H1 (cell line): Measurements from ENCODE around the gene C17orf107. TPM values are rescaled to one million over a fixed set of nuclear protein-coding genes. Genes with fewer than 3 reads are reported as not detected.

Source experiments
- CTCF ChIA-PET: fragments of 300-600 bp; sonication (Branson Sonifier 250); formaldehyde crosslinking; loops from one replicate; lab custom pipeline; 2021; ENCODE audit not compliant: partially characterized antibody; lab: Charles Lee
- POLR2A ChIA-PET: fragments of 300-600 bp; sonication (Branson Sonifier 250); formaldehyde crosslinking; loops from one replicate; lab custom pipeline; 2021; ENCODE audit warnings: inconsistent platforms; ENCODE audit not compliant: partially characterized antibody; lab: Charles Lee
- DNase-seq, 2 experiments: peaks; one replicate each; pipeline versions ENCODE4 v3.0.0 to v3.0.0-alpha.2; 2010 to 2022; ENCODE audit warnings: low spot score in 2 of 2, low read depth in 1 of 2, mixed read lengths in 1 of 2
- FAIRE-seq: peaks from 2 replicates; lab custom pipeline; 2011; peaks lifted over from hg19 to GRCh38; lab: Jason Lieb, UNC
- H2AFZ ChIP-seq: 2 replicates; pipeline ENCODE4 v1.8.1; 2012; ENCODE audit warnings: low read length, inconsistent platforms
- H2AK5ac ChIP-seq: 2 replicates; pipeline ENCODE4 v1.6.1; 2013; ENCODE audit warnings: low read depth, low read length
- H2BK120ac ChIP-seq: replicated peaks from 2 replicates; pipeline ENCODE3; 2013; ENCODE audit warnings: low read depth, low read length, inconsistent platforms
- H2BK12ac ChIP-seq: 2 replicates; pipeline ENCODE4 v1.6.1; 2013; ENCODE audit warnings: low read depth, low read length
- H2BK15ac ChIP-seq: 2 replicates; pipeline ENCODE4 v1.6.1; 2013; ENCODE audit warnings: low read length
- H2BK20ac ChIP-seq: 2 replicates; pipeline ENCODE4 v1.6.1; 2013; ENCODE audit warnings: low read length
- H2BK5ac ChIP-seq: 2 replicates; pipeline ENCODE4 v1.6.1; 2013; ENCODE audit warnings: low read depth, low read length
- H3K14ac ChIP-seq: 2 replicates; pipeline ENCODE4 v1.6.1; 2013; ENCODE audit warnings: inconsistent platforms; ENCODE audit not compliant: insufficient read length
- H3K18ac ChIP-seq: 2 replicates; pipeline ENCODE4 v1.6.1; 2013; ENCODE audit warnings: low read length; ENCODE audit errors: extremely low read depth
- H3K23ac ChIP-seq: 2 replicates; pipeline ENCODE4 v1.6.1; 2013; ENCODE audit warnings: inconsistent platforms; ENCODE audit not compliant: insufficient read length
- H3K23me2 ChIP-seq: 2 replicates; pipeline ENCODE4 v1.6.1; 2013; ENCODE audit warnings: low read depth, low read length
- H3K27ac ChIP-seq: 2 replicates; pipeline ENCODE4 v1.6.1; 2011; ENCODE audit warnings: low read depth, low read length, inconsistent platforms
- H3K27me3 ChIP-seq, 4 experiments: replicated peaks in 1 of 4; 1 replicate in 1 of 4; 2 replicates in 3 of 4; pipeline versions ENCODE4 v1.6.1 to v1.8.1; 2011 to 2013; ENCODE audit warnings: low read length in 3 of 4, mild to moderate bottlenecking in 3 of 4, inconsistent platforms in 2 of 4, mixed read lengths in 2 of 4, moderate library complexity in 1 of 4; ENCODE audit not compliant: control insufficient read depth in 3 of 4, insufficient read depth in 3 of 4; ENCODE audit errors: extremely low read depth in 1 of 4
- H3K36me3 ChIP-seq, 4 experiments: 2 replicates each; pipeline versions ENCODE4 v1.6.1 to v1.8.1; 2011 to 2013; ENCODE audit warnings: mild to moderate bottlenecking in 4 of 4, low read length in 3 of 4, moderate library complexity in 2 of 4, control low read depth in 1 of 4, inconsistent platforms in 1 of 4; ENCODE audit not compliant: insufficient read depth in 4 of 4, control insufficient read depth in 2 of 4
- H3K4ac ChIP-seq: replicated peaks from 2 replicates; pipeline ENCODE3; 2013; ENCODE audit warnings: low read length, low read depth, mixed read lengths, inconsistent platforms; ENCODE audit not compliant: insufficient read length
- H3K4me1 ChIP-seq, 4 experiments: replicated peaks in 1 of 4; 1 replicate in 1 of 4; 2 replicates in 3 of 4; pipeline versions ENCODE4 v1.6.1 to v1.8.1; 2011 to 2013; ENCODE audit warnings: low read length in 3 of 4, inconsistent platforms in 2 of 4, mixed read lengths in 1 of 4; ENCODE audit not compliant: insufficient read depth in 4 of 4, control insufficient read depth in 3 of 4
- H3K4me2 ChIP-seq, 2 experiments: 2 replicates each; pipeline versions ENCODE4 v1.6.1 to v1.8.1; 2011 to 2013; ENCODE audit warnings: low read depth in 2 of 2, low read length in 2 of 2, control low read depth in 1 of 2, inconsistent platforms in 1 of 2, mild to moderate bottlenecking in 1 of 2; ENCODE audit not compliant: insufficient read depth in 1 of 2
- H3K4me3 ChIP-seq, 4 experiments: fragments of 200-600, 300-600 bp in 1 of 4; sonication (generic), shearing (Covaris generic), sonication (Bioruptor Twin) in 1 of 4; 2 replicates each; pipeline versions ENCODE4 v1.5.1 to v1.8.1; 2011 to 2016; ENCODE audit warnings: low read length in 4 of 4, low read depth in 3 of 4, control low read depth in 2 of 4, inconsistent platforms in 2 of 4, mild to moderate bottlenecking in 2 of 4, mixed read lengths in 1 of 4, moderate library complexity in 1 of 4; ENCODE audit not compliant: insufficient read depth in 2 of 4; ENCODE audit errors: extremely low read depth in 1 of 4
- H3K56ac ChIP-seq: replicated peaks from 2 replicates; pipeline ENCODE3; 2013; ENCODE audit warnings: low read depth, mild to moderate bottlenecking, mixed read lengths, low read length, inconsistent platforms; ENCODE audit not compliant: insufficient read length
- H3K79me1 ChIP-seq: 2 replicates; pipeline ENCODE4 v1.6.1; 2013; ENCODE audit warnings: low read depth, low read length, control low read depth
- H3K79me2 ChIP-seq, 2 experiments: 2 replicates each; pipeline versions ENCODE4 v1.6.1 to v1.8.1; 2012 to 2013; ENCODE audit warnings: low read length in 2 of 2, mild to moderate bottlenecking in 2 of 2, inconsistent platforms in 1 of 2; ENCODE audit not compliant: insufficient read depth in 2 of 2, control insufficient read depth in 1 of 2
- H3K9ac ChIP-seq, 4 experiments: replicated peaks in 1 of 4; 1 replicate in 1 of 4; 2 replicates in 3 of 4; pipeline versions ENCODE4 v1.6.1 to v1.8.1; 2011 to 2013; ENCODE audit warnings: low read depth in 3 of 4, low read length in 3 of 4, control low read depth in 2 of 4, mild to moderate bottlenecking in 2 of 4, moderate library complexity in 2 of 4, inconsistent platforms in 1 of 4; ENCODE audit errors: extremely low read depth in 1 of 4
- H3K9me3 ChIP-seq, 2 experiments: 2 replicates each; pipeline versions ENCODE4 v1.6.1 to v1.8.1; 2012 to 2013; ENCODE audit warnings: mild to moderate bottlenecking in 2 of 2, moderate library complexity in 2 of 2, control low read depth in 1 of 2, inconsistent platforms in 1 of 2, low read depth in 1 of 2, low read length in 1 of 2, mixed read lengths in 1 of 2; ENCODE audit not compliant: insufficient read depth in 2 of 2
- H4K20me1 ChIP-seq, 2 experiments: replicated peaks in 1 of 2; 2 replicates each; pipeline versions ENCODE3 to v1.8.1; 2011 to 2013; ENCODE audit warnings: inconsistent platforms in 2 of 2, low read length in 2 of 2, mild to moderate bottlenecking in 1 of 2; ENCODE audit not compliant: insufficient read depth in 2 of 2, control insufficient read depth in 1 of 2
- H4K5ac ChIP-seq: 2 replicates; pipeline ENCODE4 v1.6.1; 2013; ENCODE audit warnings: low read length, low read depth, mixed read lengths, inconsistent platforms; ENCODE audit not compliant: insufficient read length
- H4K8ac ChIP-seq: 2 replicates; pipeline ENCODE4 v1.8.0; 2013; ENCODE audit warnings: mild to moderate bottlenecking, moderate library complexity, low read length, inconsistent platforms; ENCODE audit not compliant: insufficient read depth; ENCODE audit errors: extremely low read depth
- H4K91ac ChIP-seq: replicated peaks from 2 replicates; pipeline ENCODE3; 2013; ENCODE audit warnings: low read length, mixed read lengths, inconsistent platforms; ENCODE audit not compliant: insufficient read length
- ATF2 ChIP-seq: IDR thresholded peaks from 2 replicates; pipeline ENCODE4 v1.6.1; 2012; ENCODE audit warnings: low read length, inconsistent platforms
- BCL11A ChIP-seq, 2 experiments: IDR thresholded peaks; one replicate each; pipeline ENCODE4 v1.6.1; 2011; ENCODE audit warnings: low read depth in 2 of 2, low read length in 2 of 2, mild to moderate bottlenecking in 2 of 2
- E2F6 ChIP-seq: IDR thresholded peaks from 2 replicates; pipeline ENCODE4 v1.6.1; 2012; ENCODE audit warnings: inconsistent platforms
- KDM4A ChIP-seq: IDR thresholded peaks from one replicate; pipeline ENCODE4 v1.7.1; 2012; ENCODE audit warnings: low read depth, mild to moderate bottlenecking, moderate library complexity, low read length, inconsistent platforms; ENCODE audit not compliant: severe bottlenecking
- MAFK ChIP-seq: IDR thresholded peaks from 2 replicates; pipeline ENCODE4 v1.6.1; 2012; ENCODE audit warnings: low read depth, mild to moderate bottlenecking, improper control_type of control experiment, low read length
- MAX ChIP-seq: IDR thresholded peaks from 2 replicates; pipeline ENCODE4 v1.6.1; 2012; ENCODE audit warnings: inconsistent platforms
- NRF1 ChIP-seq: IDR thresholded peaks from 2 replicates; pipeline ENCODE4 v1.6.1; 2011; ENCODE audit warnings: mild to moderate bottlenecking, low read depth, low read length, improper control_type of control experiment
- RFX5 ChIP-seq: IDR thresholded peaks from 2 replicates; pipeline ENCODE4 v1.6.1; 2011; ENCODE audit warnings: low read depth, low read length, improper control_type of control experiment, borderline replicate concordance
- SIN3A ChIP-seq, 2 experiments: IDR thresholded peaks in 1 of 2; conservative IDR thresholded peaks in 1 of 2; 2 replicates each; pipeline ENCODE4 v1.6.1; 2011 to 2012; ENCODE audit warnings: low read length in 2 of 2, improper control_type of control experiment in 1 of 2, low read depth in 1 of 2, mild to moderate bottlenecking in 1 of 2
- WGBS, 2 experiments: shearing (Covaris generic) in 1 of 2; methylation state at CpG; one replicate each; pipeline versions ENCODE4 v1.1.6 to v1.1.7; 2013 to 2015; ENCODE audit warnings: low lambda C conversion rate in 2 of 2, mixed read lengths in 2 of 2, inconsistent platforms in 1 of 2, low coverage in 1 of 2, missing lambda C conversion rate in 1 of 2; ENCODE audit not compliant: insufficient replicate concordance in 2 of 2, insufficient coverage in 1 of 2, insufficient read length in 1 of 2; ENCODE audit errors: extremely low coverage in 1 of 2, missing lambda C conversion rate in 1 of 2; 5-methylcytosine and 5-hydroxymethylcytosine counted together
- polyA plus RNA-seq, 7 experiments: library from polyadenylated mRNA; depleted of rRNA in 3 of 7; stranded (reverse) in 5 of 7; unstranded in 2 of 7; fragments of >200 nt in 5 of 7; fragments of 200-250 nt in 2 of 7; gene quantifications; 1 replicate in 5 of 7; 2 replicates in 1 of 7; 4 replicates in 1 of 7; pipeline versions ENCODE4 v1.2.1 to v1.2.3, GENCODE V29; 2011 to 2013; ENCODE audit warnings: missing spikeins in 2 of 7, mixed read lengths in 2 of 7
- total RNA-seq: library from RNA; stranded (reverse); fragmentation: NEBNext Ultra II Directional; extraction: Animal tissue kit (Norgen Biotek cat#: 25700); gene quantifications from 2 replicates; pipeline ENCODE4 v1.2.1, GENCODE V29; 2021

Gene C17orf107
- total and polyA plus RNA-seq, 2 of the 8 experiments (the other 6 are each of a cell fraction or from before 2014, with no cell fraction given): 0.39 to 0.45 TPM

GRCh38 chr17:4856271-4856936 is 42.9 kb upstream of the C17orf107 start:
- no peak overlapping the region for H2BK120ac ChIP-seq
- no peak overlapping the region for H2AFZ ChIP-seq
- CTCF ChIA-PET: interaction anchor here (0.6 to 3.5 kb wide), 5 partner anchors 11 to 306 kb away, joined by 3 to 15 read pairs (median 8); no protein-coding TSS in a partner anchor
- H3K18ac ChIP-seq: no peak overlapping the region
- peaks cover 26 to 46% (median 38%) of the 10 kb centered on the region in 4 experiments for H3K4me1 ChIP-seq
- peak overlapping the region; percentile 91; the same call in 1 of the 2 replicates for H2BK12ac ChIP-seq
- peak overlapping the region; percentile 12 for H2BK15ac ChIP-seq
- no peak overlapping the region; a peak in 1 of 7 replicates for H3K9ac ChIP-seq
- peaks cover 0 to 1% of the 10 kb centered on the region in 2 experiments for H4K20me1 ChIP-seq
- H2BK20ac ChIP-seq: peak overlapping the region; percentile 97; the same call in 1 of the 2 replicates
- no peak overlapping the region for H4K5ac ChIP-seq
- no peaks in the 10 kb centered on the region for H3K27me3 ChIP-seq
- peak overlapping the region; percentile 60; the same call in 1 of the 2 replicates for H2AK5ac ChIP-seq
- no peak overlapping the region for H4K8ac ChIP-seq
- peaks cover 7% of the 10 kb centered on the region; the same call in 1 of the 2 replicates for H3K23me2 ChIP-seq
- H3K14ac ChIP-seq: no peak overlapping the region
- 93 to 100% methylated on average over 2 to 17 of the region's 17 CpGs for whole genome bisulfite sequencing, 2 experiments
- H3K79me2 ChIP-seq: peaks cover 0 to 36% of the 10 kb centered on the region in 2 experiments; a peak in 2 of 4 replicates
- POLR2A ChIA-PET: interaction anchor here (0.6 kb wide), 1 partner anchor 44 kb away, joined by 3 read pairs; no protein-coding TSS in a partner anchor
- DNase-seq: no peak
- H3K4me3 ChIP-seq: no peak overlapping the region
- H3K4ac ChIP-seq: no peak overlapping the region
- H3K56ac ChIP-seq: no peak overlapping the region
- no peak overlapping the region for H3K27ac ChIP-seq
- H2BK5ac ChIP-seq: peak overlapping the region; percentile 95; the same call in 1 of the 2 replicates
- H3K9me3 ChIP-seq: no peaks in the 10 kb centered on the region
- H3K23ac ChIP-seq: no peak overlapping the region
- FAIRE-seq: no peak
- H4K91ac ChIP-seq: peak overlapping the region; percentile 79
- peaks cover 12% of the 10 kb centered on the region for H3K79me1 ChIP-seq
- no peak overlapping the region for H3K4me2 ChIP-seq
- no peaks in the 10 kb centered on the region for H3K36me3 ChIP-seq
- no peak for TF ChIP-seq NRF1
- no peak for TF ChIP-seq RFX5
- no peak for TF ChIP-seq ATF2
- TF ChIP-seq E2F6: no peak
- no peak for TF ChIP-seq BCL11A (IDR thresholded peaks at IDR 0.05; ENCODE audit: low read depth in 2 of 2, low read length in 2 of 2)
- TF ChIP-seq MAX: no peak
- no peak for TF ChIP-seq KDM4A
- no peak for TF ChIP-seq SIN3A (conservative IDR thresholded peaks at IDR 0.05 in 1 of 2, IDR thresholded peaks at IDR 0.05 in 1 of 2; ENCODE audit: low read depth in 1 of 2, low read length in 2 of 2)
- TF ChIP-seq MAFK: no peak
